ENCODE results near the gene PTPRN.
A peak's percentile ranks its signal among the peaks of the same experiment; 100 is the strongest.
"Not testable (repeated sequence)": the region's sequence is repeated elsewhere in the genome, so short reads cannot be mapped to it uniquely, and the experiment has no call there.

The PTPRN gene

GRCh38 chr2:219287580-219288265 lies 21.5 kb downstream of the PTPRN start:
- no peak for DNase-seq (ENCODE audit: low read depth)
- H3K4me3 ChIP-seq (replicated peaks; ENCODE audit: low read depth, low read length) = no peak overlapping the region
- no peak for TF ChIP-seq CTCF (IDR thresholded peaks at IDR 0.05; ENCODE audit: low read length, missing control alignments)

GRCh38 chr2:219287116-219287440 lies 22.1 kb downstream of the PTPRN start:
- not testable (repeated sequence) for H3K4me3 ChIP-seq (replicated peaks; ENCODE audit: low read depth, low read length); DNase-seq (ENCODE audit: low read depth)

- H3K4me3 ChIP-seq (replicated peaks; ENCODE audit: low read depth, low read length) = no peak overlapping the region
- no peak for TF ChIP-seq CTCF (IDR thresholded peaks at IDR 0.05; ENCODE audit: low read length, missing control alignments)
- no peak for DNase-seq (ENCODE audit: low read depth)
Measured at GRCh38 chr2:219286436-219287115, 22.6 kb downstream of the PTPRN start.

GRCh38 chr2:219285894-219286425 lies 23.2 kb downstream of the PTPRN start:
- TF ChIP-seq CTCF (IDR thresholded peaks at IDR 0.05; ENCODE audit: low read length, missing control alignments) = no peak
- H3K4me3 ChIP-seq (replicated peaks; ENCODE audit: low read depth, low read length) = no peak overlapping the region
- DNase-seq (ENCODE audit: low read depth) = peak; percentile 52

- no peak overlapping the region for H3K4me3 ChIP-seq (replicated peaks; ENCODE audit: low read depth, low read length)
- no peak for DNase-seq (ENCODE audit: low read depth)
- no peak for TF ChIP-seq CTCF (IDR thresholded peaks at IDR 0.05; ENCODE audit: low read length, missing control alignments)
Measured at GRCh38 chr2:219285373-219285735, 23.8 kb downstream of the PTPRN start.

GRCh38 chr2:219284501-219285372 lies 24.5 kb downstream of the PTPRN start:
- DNase-seq (ENCODE audit: low read depth) = no peak
- H3K4me3 ChIP-seq (replicated peaks; ENCODE audit: low read depth, low read length) = no peak overlapping the region
- no peak for TF ChIP-seq CTCF (IDR thresholded peaks at IDR 0.05; ENCODE audit: low read length, missing control alignments)

GRCh38 chr2:219282943-219283581 lies 26.1 kb downstream of the PTPRN start:
- no peak for TF ChIP-seq CTCF (IDR thresholded peaks at IDR 0.05; ENCODE audit: low read length, missing control alignments)
- DNase-seq (ENCODE audit: low read depth) = no peak
- H3K4me3 ChIP-seq (replicated peaks; ENCODE audit: low read depth, low read length) = no peak overlapping the region
